NOMO-1 (cell line): Measurements from ENCODE around the gene CCL7.

Experiments
- DNase-seq, 2 experiments: peaks; one replicate each; lab custom pipeline; 2025; ENCODE audit not compliant: unreplicated experiment in 2 of 2; lab: John Stamatoyannopoulos, UW

The CCL7 gene

GRCh38 chr17:34246446-34246845, 23.6 kb upstream of the CCL7 start:
- DNase-seq: peak; percentile 77 to 95

DNA sequence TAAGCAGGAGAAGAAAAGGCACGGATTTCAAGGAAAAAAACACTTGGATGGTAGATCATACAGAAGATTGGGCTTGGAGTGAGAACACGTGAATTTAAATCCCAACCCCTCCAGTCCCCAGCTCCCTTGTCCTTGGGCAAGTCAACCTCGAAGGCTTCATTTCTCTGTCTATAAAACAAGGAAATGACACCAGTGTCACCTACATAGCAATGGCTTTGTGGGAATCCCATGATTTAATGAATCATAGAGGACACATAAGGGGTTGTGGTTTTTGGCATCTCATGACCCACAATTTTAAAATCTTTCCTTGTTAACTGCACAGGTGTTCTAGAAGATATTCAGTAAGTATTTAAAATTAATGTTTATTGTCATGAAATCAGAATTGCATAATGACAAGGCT, 23.1 kb upstream of the CCL7 start:
- no peak for DNase-seq

DNA sequence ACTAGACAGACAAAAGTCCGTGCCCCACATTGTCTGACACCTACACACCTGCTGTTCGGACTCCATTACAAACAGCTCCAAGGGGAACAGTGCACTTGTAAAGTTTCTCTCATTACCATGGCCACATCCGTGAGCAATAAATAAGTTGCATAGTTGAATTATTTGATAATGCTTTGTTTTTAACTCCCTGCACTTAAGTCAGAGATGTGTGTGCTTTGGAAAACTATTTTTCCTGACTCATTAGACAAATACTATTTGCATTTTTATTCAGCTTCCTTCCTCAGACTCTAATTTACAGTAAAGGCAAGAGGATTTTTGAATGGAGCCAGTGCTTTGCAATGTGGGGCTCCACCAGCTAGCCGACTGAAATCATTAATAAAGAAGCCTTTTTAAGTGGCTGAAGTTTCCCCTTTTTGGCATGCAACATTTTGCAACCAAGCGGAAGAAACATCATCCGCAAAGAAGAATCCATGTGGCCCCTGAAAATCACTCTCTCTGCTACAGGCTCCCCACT, 21.5 kb upstream of the CCL7 start:
- peak; percentile 59 to 73 for DNase-seq

- no peak for DNase-seq
Measured at GRCh38 chr17:34249061-34249460, 21.0 kb upstream of the CCL7 start.

DNA sequence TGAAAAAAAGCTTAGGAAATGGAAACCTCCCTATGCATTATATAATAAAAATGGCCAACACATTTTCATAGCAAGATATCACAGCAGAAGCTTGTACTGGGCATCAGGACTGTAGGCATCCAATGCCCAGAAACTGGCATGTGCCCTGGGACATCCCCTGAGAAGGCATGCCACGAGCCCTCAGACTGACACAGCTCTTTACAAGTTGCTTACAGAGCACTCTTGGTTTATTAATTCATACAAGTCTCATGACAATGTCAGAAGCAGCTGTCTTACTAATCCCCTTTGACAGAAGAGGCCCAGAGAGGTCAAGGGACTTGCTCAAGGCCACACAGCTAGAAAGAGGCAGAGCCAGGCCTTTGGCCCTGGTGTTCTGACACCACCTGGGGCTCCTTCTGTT, 20.5 kb upstream of the CCL7 start:
- no peak for DNase-seq

- no peak for DNase-seq
Measured at GRCh38 chr17:34251186-34251585, 18.8 kb upstream of the CCL7 start.

GRCh38 chr17:34252095-34252443, 18.0 kb upstream of the CCL7 start:
- peak; percentile 75 to 86 for DNase-seq

DNA sequence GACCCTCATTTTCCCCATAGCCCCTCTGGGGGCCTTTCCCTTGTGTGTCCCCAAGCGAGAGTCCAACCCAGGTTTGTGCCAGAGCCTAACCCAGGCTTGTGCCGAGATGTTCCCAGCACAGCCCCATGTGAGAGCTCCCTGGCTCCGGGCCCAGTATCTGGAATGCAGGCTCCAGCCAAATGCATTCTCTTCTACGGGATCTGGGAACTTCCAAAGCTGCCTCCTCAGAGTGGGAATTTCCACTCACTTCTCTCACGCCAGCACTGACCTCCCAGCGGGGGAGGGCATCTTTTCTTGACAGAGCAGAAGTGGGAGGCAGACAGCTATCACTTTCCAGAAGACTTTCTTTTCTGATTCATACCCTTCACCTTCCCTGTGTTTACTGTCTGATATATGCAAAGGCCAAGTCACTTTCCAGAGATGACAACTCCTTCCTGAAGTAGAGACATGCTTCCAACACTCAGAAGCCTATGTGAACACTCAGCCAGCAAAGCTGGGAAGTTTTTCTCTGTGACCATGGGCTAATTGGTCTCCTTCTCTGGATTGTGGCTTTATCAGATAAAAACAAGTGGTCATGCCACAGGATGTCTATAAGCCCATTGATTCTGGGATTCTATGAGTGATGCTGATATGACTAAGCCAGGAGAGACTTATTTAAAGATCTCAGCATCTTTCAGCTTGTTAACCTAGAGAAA, 17.4 kb upstream of the CCL7 start:
- no peak for DNase-seq

- no peak for DNase-seq
Measured at GRCh38 chr17:34253139-34253525, 16.9 kb upstream of the CCL7 start.

DNA sequence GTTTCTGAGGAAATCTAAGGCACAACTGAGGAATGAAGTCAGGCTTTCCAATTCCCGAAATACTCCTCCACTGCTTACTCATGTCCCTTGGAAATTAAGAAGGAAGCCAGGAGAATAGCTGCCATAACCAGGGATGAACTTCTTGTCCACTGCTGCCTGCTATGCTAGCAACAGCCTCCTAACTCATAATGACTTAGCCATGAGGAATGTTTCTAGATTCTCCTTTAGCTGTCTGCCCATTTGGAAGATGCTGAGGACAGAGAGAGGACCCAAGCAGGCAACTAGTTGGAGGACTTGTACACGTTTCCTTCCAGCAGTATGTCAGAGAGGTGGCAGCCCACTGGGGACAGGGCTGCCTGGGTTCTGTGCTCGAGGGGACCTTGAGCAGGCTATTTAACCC, 15.9 kb upstream of the CCL7 start:
- DNase-seq: no peak

DNA sequence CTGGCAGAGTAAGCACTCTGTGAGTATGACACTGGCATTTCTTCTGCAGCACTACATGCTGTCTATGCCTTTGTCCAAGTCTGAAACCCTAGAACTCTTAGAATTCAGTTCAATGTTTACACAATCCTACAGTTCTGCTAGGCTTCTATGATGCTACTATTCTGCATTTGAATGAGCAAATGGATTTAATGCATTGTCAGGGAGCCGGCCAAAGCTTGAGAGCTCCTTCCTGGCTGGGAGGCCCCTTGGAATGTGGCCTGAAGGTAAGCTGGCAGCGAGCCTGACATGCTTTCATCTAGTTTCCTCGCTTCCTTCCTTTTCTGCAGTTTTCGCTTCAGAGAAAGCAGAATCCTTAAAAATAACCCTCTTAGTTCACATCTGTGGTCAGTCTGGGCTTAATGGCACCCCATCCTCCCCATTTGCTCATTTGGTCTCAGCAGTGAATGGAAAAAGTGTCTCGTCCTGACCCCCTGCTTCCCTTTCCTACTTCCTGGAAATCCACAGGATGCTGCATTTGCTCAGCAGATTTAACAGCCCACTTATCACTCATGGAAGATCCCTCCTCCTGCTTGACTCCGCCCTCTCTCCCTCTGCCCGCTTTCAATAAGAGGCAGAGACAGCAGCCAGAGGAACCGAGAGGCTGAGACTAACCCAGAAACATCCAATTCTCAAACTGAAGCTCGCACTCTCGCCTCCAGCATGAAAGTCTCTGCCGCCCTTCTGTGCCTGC, 15.2 kb upstream of the CCL7 start, which contains the start of gene CCL2:
CCL2 (plus strand) TSS at position 635 of the 730 bp plus-strand sequence; CDS start at position 700, 65 bp downstream.
- peak in 1 of 2 experiments; percentile 31 for DNase-seq

DNA sequence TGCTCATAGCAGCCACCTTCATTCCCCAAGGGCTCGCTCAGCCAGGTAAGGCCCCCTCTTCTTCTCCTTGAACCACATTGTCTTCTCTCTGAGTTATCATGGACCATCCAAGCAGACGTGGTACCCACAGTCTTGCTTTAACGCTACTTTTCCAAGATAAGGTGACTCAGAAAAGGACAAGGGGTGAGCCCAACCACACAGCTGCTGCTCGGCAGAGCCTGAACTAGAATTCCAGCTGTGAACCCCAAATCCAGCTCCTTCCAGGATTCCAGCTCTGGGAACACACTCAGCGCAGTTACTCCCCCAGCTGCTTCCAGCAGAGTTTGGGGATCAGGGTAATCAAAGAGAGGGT, 14.7 kb upstream of the CCL7 start:
- no peak for DNase-seq

DNA sequence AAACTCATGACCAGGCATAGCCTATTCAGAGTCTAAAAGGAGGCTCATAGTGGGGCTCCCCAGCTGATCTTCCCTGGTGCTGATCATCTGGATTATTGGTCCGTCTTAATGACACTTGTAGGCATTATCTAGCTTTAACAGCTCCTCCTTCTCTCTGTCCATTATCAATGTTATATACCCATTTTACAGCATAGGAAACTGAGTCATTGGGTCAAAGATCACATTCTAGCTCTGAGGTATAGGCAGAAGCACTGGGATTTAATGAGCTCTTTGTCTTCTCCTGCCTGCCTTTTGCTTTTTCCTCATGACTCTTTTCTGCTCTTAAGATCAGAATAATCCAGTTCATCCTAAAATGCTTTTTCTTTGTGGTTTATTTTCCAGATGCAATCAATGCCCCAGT, 14.2 kb upstream of the CCL7 start:
- no peak for DNase-seq

DNA sequence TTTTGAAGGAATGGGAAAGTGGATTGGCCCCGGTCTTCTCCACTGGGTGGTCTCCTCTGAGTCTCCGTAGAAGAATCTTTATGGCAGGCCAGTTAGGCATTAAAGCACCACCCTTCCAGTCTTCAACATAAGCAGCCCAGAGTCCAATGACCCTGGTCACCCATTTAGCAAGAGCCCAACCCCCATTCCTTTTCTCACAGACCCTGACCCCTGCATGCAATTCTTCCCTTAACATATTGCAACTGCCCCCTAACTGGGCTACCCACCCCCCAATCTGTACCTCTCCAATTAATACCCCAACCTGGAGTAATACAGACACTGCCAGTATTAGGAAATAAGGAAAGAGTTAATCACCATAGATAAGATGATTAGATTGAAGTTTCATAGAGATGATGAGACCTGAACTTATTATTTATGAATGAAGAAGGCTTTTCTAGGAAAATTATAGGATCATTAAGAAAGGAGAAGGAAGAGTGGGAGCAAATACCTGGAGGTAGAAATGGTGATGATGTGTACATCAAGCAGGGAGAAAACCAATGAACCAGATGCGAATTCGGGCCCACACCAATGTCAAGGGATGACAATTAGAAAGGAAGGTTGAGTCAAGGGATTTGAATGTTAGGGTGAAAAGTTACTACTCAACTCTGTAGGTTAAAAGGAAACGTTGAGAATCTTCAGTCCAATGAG, 12.6 kb upstream of the CCL7 start:
- DNase-seq: no peak

GRCh38 chr17:34257986-34258326, 12.1 kb upstream of the CCL7 start:
- no peak for DNase-seq

GRCh38 chr17:34259146-34259545, 10.9 kb upstream of the CCL7 start:
- DNase-seq: no peak

GRCh38 chr17:34260861-34261260, 9.2 kb upstream of the CCL7 start:
- DNase-seq: no peak

- no peak for DNase-seq
Measured at GRCh38 chr17:34261568-34262337, 8.3 kb upstream of the CCL7 start.

- peak in 1 of 2 experiments; percentile 31 for DNase-seq
Measured at GRCh38 chr17:34265711-34266110, 4.3 kb upstream of the CCL7 start.

DNA sequence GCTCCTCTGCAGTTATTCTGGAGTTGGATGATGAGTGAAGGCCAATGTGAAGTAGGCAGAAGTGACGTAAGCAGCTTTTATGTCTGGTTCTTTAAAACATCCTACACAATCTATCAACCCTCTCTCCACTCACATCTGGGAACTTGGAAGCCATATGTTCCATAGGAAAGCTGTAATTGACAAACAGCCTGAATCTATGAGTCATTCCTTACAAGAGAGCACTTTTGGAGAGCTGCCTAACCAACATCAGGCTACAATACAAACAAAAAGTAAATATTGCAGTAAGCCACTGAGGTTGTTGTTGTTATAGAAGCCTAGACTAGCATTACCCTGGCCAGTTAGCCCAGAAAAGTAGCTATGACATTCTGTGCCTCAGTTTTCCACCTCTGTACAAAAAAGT, 5.9 kb downstream of the CCL7 start:
- DNase-seq: no peak

DNA sequence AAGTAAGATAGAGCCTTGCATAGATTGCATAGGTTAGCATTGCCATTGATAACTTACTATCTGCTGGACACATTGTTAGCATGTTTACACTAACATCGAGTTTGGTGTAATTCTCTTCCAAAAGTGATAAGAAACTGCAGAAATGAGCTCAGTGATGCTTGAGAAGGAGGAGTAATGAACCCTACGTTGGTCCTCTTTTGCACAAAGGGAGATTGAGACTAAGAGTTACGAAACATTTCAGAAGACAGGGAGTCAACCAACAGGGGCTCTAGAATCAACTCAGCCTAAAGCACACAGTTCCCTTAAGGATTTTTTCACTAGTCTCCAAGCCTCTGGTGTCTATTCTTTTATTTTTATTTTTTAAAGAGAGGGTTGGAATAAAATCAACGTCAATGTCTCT, 6.8 kb downstream of the CCL7 start:
- no peak for DNase-seq
